Panc1 (cell line): ENCODE results near the gene RPS15. TPM values are rescaled to one million over a fixed set of nuclear protein-coding genes. Genes with fewer than 3 reads are reported as not detected.
A peak's percentile ranks its signal among the peaks of the same experiment; 100 is the strongest.

Source experiments
- ATAC-seq: fragments of 200-7000 bp; cut with Tn5 transposase; 2 replicates; pipeline ENCODE4 v1.9.1; 2020; ENCODE audit warnings: mild to moderate bottlenecking, moderate library complexity
- BruUV-seq: library from RNA; stranded (reverse); fragments of 400-500 nt; replicated peaks from 2 replicates; lab custom pipeline; 2021; lab: Mats Ljungman, UMichigan
- CTCF ChIA-PET: fragments of 300-600 bp; sonication (Branson Sonifier 250); formaldehyde crosslinking; loops from one replicate; lab custom pipeline; 2022; ENCODE audit warnings: antibody characterized with exemption; lab: Charles Lee
- POLR2A ChIA-PET: fragments of 300-600 bp; sonication (Branson Sonifier 250); formaldehyde crosslinking; loops from one replicate; lab custom pipeline; 2022; ENCODE audit warnings: antibody characterized with exemption; lab: Charles Lee
- DNase-seq: peaks from one replicate; pipeline ENCODE4 v3.0.0-alpha.2; 2010; ENCODE audit warnings: low read depth, low spot score
- H3K27ac ChIP-seq: 2 replicates; pipeline ENCODE4 v1.5.1; 2011; ENCODE audit warnings: mild to moderate bottlenecking, low read length, inconsistent platforms
- H3K27me3 ChIP-seq: fragments of 200-500 bp; sonication (Bioruptor generic); 2 replicates; pipeline ENCODE4 v1.6.0; 2014; ENCODE audit warnings: low read length, inconsistent platforms; ENCODE audit not compliant: control insufficient read depth, insufficient read depth
- H3K36me3 ChIP-seq: fragments of 200-500 bp; sonication (Bioruptor generic); 2 replicates; pipeline ENCODE4 v1.5.1; 2014; ENCODE audit warnings: inconsistent platforms, mild to moderate bottlenecking, low read length, moderate library complexity; ENCODE audit not compliant: control insufficient read depth, insufficient read depth
- H3K4me1 ChIP-seq: 2 replicates; pipeline ENCODE4 v1.5.1; 2011; ENCODE audit warnings: inconsistent platforms, mild to moderate bottlenecking, low read length, moderate library complexity; ENCODE audit not compliant: control insufficient read depth, insufficient read depth
- H3K4me3 ChIP-seq, 2 experiments: 2 replicates each; pipeline ENCODE4 v1.5.1; 2011 to 2012; ENCODE audit warnings: low read depth in 2 of 2, low read length in 2 of 2, mild to moderate bottlenecking in 2 of 2, inconsistent platforms in 1 of 2, moderate library complexity in 1 of 2
- H3K9me3 ChIP-seq: fragments of 200-500 bp; sonication (Bioruptor generic); 2 replicates; pipeline ENCODE4 v1.5.1; 2014; ENCODE audit warnings: low read depth, mild to moderate bottlenecking, inconsistent platforms, low read length, moderate library complexity; ENCODE audit not compliant: control insufficient read depth, insufficient read depth
- CTCF ChIP-seq: fragments of 450-650 bp; IDR thresholded peaks from 2 replicates; pipeline ENCODE4 v1.5.1; 2017; ENCODE audit warnings: mild to moderate bottlenecking
- POLR2AphosphoS5 ChIP-seq: IDR thresholded peaks from 2 replicates; pipeline ENCODE4 v1.6.1; 2012; ENCODE audit warnings: mild to moderate bottlenecking, low read depth, low read length, moderate library complexity
- REST ChIP-seq, 2 experiments: IDR thresholded peaks; 2 replicates each; pipeline ENCODE4 v1.6.1; 2011 to 2012; ENCODE audit warnings: low read depth in 2 of 2, control low read depth in 1 of 2, low read length in 1 of 2, mild to moderate bottlenecking in 1 of 2, moderate library complexity in 1 of 2; ENCODE audit not compliant: insufficient read depth in 1 of 2
- SIN3A ChIP-seq: IDR thresholded peaks from 2 replicates; pipeline ENCODE4 v1.6.1; 2012; ENCODE audit warnings: low read depth, mild to moderate bottlenecking, low read length, moderate library complexity, borderline replicate concordance; ENCODE audit not compliant: insufficient read depth
- TCF7L2 ChIP-seq: IDR thresholded peaks from 2 replicates; pipeline ENCODE4 v1.6.1; 2011; ENCODE audit warnings: mild to moderate bottlenecking, low read depth, low read length, inconsistent platforms
- in situ Hi-C: cut with HindIII; loops from 2 replicates; pipeline ENCODE4 v1.10.0; 2016; ENCODE audit warnings: low sequenced_read_pairs, low pct_unique_long_range_greater_than_20kb
- intact Hi-C: fragments of 100-400 bp; cut with micrococcal nuclease; formaldehyde crosslinking; loops from one replicate; pipeline ENCODE4 v1.10.0; 2022; ENCODE audit not compliant: unreplicated experiment
- total RNA-seq: library from RNA; stranded (reverse); gene quantifications from one replicate; pipeline ENCODE4 v1.2.1, GENCODE V29; 2021; ENCODE audit not compliant: unreplicated experiment

RPS15 gene
- total RNA-seq, 1 experiment from 2014 or later = 1,067 TPM

GRCh38 chr19:1474011-1474764 lies 36.0 kb downstream of the RPS15 start:
- no TSS peak for BruUV-seq
- intact Hi-C loops = no loop called here
- in situ Hi-C loops = no loop called here
- DNase-seq (no peak), ATAC-seq (peak; percentile 5; the same call in 1 of the 2 replicates)
- TF ChIP-seq TCF7L2 (no peak), REST (IDR thresholded peaks at IDR 0.05; ENCODE audit: insufficient read depth in 1 of 2, low read depth in 2 of 2, low read length in 1 of 2) (no peak), SIN3A (no peak), CTCF (no peak), POLR2AphosphoS5 (no peak)
- ChIA-PET CTCF (no interaction called here), POLR2A (no interaction called here)
- no peaks in the 10 kb centered on the region for H3K9me3 ChIP-seq
- H3K27ac ChIP-seq = no peak overlapping the region
- H3K4me1 ChIP-seq = peaks cover 4% of the 10 kb centered on the region
- H3K27me3 ChIP-seq = no peaks in the 10 kb centered on the region
- no peak overlapping the region for H3K4me3 ChIP-seq
- H3K36me3 ChIP-seq = no peaks in the 10 kb centered on the region; the same call in 1 of the 2 replicates

GRCh38 chr19:1474765-1475351 lies 36.7 kb downstream of the RPS15 start:
- Histone ChIP-seq H3K27me3 (no peaks in the 10 kb centered on the region), H3K27ac (no peak overlapping the region), H3K4me3 (no peak overlapping the region), H3K4me1 (peaks cover 4% of the 10 kb centered on the region), H3K36me3 (no peaks in the 10 kb centered on the region; the same call in 1 of the 2 replicates), H3K9me3 (no peaks in the 10 kb centered on the region)
- DNase-seq = no peak
- in situ Hi-C loops = no loop called here
- ChIA-PET POLR2A (no interaction called here), CTCF (no interaction called here)
- ATAC-seq = no peak
- TF ChIP-seq SIN3A (no peak), POLR2AphosphoS5 (no peak), TCF7L2 (no peak), REST (IDR thresholded peaks at IDR 0.05; ENCODE audit: insufficient read depth in 1 of 2, low read depth in 2 of 2, low read length in 1 of 2) (no peak), CTCF (no peak)
- no TSS peak for BruUV-seq
- intact Hi-C loops = no loop called here
